Adrenal gland (tissue), 5 donors: ENCODE data around the gene CUX1.

Experiments
- POLR2A ChIP-seq, 2 donors: fragments of 450-650 bp; IDR thresholded peaks; one replicate each; pipeline ENCODE4 v1.6.1; 2017; ENCODE audit warnings: antibody characterized with exemption in 2 of 2, mild to moderate bottlenecking in 2 of 2, moderate library complexity in 1 of 2
- TF ChIP-seq, protein P1 (sequence below), 6 experiments: fragments of 450-650 bp in 4 of 6; fragments of 200-600 bp in 2 of 6; sonication (generic) in 1 of 6; IDR thresholded peaks; 1 replicate in 5 of 6; 2 replicates in 1 of 6; pipeline versions ENCODE4 v1.5.1 to v1.8.0; 2016 to 2021; ENCODE audit warnings: antibody characterized with exemption in 6 of 6, mild to moderate bottlenecking in 2 of 6, moderate library complexity in 1 of 6
- donor health status: DM: no; HTN: no; CAD: no.

DNA sequence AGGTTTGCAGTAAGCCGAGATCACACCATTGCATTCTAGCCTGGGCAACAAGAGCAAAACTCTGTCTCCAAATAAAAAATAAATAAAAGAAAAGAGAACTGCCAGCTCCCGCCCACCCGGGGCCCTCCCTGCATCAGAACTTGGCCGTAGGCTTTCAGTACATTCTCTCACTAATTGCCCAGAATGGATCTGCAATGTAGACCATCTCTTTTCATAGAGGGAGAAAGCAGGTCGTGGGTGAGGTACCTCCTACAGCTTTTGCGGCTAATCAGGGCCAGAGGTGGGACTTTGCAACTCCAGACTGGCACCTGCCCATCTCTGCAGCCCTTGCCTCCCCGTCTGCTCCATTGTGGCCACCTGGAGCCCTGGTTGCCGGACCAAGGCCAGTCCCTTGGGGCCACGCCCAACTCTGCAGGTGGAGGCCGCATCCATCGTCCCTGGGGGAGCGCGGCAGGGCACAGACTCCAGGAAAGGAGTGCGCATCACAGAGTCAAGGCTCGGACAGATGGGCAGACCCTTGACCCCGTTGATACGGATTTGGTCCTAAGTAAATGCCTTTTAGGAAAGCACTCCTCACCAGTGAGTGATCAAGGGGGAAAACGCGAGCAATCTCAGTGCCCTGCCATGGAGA is 290.2 kb downstream of the CUX1 start:
- no peak for TF ChIP-seq POLR2A (IDR thresholded peaks at IDR 0.05)
- TF ChIP-seq, protein P1, sequence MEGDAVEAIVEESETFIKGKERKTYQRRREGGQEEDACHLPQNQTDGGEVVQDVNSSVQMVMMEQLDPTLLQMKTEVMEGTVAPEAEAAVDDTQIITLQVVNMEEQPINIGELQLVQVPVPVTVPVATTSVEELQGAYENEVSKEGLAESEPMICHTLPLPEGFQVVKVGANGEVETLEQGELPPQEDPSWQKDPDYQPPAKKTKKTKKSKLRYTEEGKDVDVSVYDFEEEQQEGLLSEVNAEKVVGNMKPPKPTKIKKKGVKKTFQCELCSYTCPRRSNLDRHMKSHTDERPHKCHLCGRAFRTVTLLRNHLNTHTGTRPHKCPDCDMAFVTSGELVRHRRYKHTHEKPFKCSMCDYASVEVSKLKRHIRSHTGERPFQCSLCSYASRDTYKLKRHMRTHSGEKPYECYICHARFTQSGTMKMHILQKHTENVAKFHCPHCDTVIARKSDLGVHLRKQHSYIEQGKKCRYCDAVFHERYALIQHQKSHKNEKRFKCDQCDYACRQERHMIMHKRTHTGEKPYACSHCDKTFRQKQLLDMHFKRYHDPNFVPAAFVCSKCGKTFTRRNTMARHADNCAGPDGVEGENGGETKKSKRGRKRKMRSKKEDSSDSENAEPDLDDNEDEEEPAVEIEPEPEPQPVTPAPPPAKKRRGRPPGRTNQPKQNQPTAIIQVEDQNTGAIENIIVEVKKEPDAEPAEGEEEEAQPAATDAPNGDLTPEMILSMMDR (IDR thresholded peaks at IDR 0.05): no peak
